HPDE6-E6E7 (cell line): Measurements from ENCODE around the gene OR6A2.
"Not testable (repeated sequence)": the region's sequence is repeated elsewhere in the genome, so short reads cannot be mapped to it uniquely, and the experiment has no call there.

Experiments used
- DNase-seq: peaks from one replicate; pipeline ENCODE4 v3.0.0; 2011; ENCODE audit warnings: missing footprints; ENCODE audit errors: extremely low spot score

Gene OR6A2

DNA sequence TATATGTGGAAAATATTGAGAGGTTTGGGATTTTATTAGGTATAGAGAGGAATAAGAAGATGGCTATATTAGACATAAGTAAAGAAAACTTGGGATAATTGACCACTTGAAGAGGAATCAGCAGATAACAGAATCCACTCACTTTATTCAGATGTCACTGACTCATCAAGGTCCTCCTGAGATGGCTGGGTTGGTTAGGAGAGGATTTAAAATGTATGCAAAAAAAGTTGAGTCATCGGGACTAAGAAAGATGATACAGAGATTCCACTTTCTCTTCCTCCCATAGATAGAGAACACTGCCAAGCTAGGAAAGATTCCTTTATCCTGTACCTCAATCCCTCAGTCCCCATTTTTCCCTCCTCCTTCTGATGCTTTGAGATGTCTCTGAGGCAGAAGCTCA is at the start of gene OR6A2:
TSS of gene OR6A2 (minus strand) at position 288 of the 400 bp plus-strand sequence. CDS start 3,981 bp downstream, outside the sequence.
- DNase-seq, result no peak

DNA sequence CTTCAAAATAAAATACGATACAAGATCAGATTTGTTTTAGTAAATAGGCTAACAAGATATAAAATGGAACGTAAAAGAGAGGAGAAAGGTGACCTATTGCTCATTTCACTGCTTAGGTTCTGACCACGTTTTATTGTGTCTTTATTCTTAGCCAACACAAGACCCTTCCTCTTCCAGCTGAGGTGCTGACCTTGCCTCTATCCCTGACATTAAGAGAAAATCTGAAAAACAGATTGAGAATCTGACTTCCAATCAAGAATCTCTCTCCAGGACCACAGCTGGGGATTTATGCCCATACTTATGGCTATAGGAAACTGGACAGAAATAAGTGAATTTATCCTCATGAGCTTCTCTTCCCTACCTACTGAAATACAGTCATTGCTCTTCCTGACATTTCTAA is 45.9 kb upstream of the OR6A2 start, which contains the start of gene OR10A5:
TSS of gene OR10A5 (plus strand) at position 301 of the 400 bp plus-strand sequence. CDS start at position 301, 0 bp downstream.
- DNase-seq, result no peak

DNA sequence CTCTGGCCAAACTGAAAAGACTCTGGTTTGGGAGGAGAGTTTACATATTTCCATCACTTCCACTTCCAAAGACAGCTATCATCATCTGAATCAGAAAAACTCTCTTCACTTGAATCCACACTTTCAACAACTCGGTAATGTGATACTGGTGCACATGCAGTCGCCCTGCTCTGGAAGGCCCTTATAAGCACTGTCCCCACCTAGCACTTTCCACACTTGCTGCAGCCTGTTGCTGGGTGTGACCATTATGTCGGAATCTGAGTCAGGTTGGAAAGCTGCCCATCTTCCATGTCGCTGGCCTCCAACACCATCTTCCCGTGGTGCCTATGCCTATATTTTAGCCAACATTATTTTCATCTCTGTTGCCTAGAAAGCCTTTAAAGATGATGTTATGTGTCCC is 44.9 kb upstream of the OR6A2 start:
- no peak for DNase-seq

- DNase-seq, result no peak
Observed at GRCh38 chr11:6843670-6844069, 44.2 kb upstream of the OR6A2 start.

GRCh38 chr11:6841694-6842093 is 42.2 kb upstream of the OR6A2 start:
- no peak for DNase-seq

- no peak for DNase-seq
Observed at GRCh38 chr11:6834021-6834420, 34.5 kb upstream of the OR6A2 start.

DNA sequence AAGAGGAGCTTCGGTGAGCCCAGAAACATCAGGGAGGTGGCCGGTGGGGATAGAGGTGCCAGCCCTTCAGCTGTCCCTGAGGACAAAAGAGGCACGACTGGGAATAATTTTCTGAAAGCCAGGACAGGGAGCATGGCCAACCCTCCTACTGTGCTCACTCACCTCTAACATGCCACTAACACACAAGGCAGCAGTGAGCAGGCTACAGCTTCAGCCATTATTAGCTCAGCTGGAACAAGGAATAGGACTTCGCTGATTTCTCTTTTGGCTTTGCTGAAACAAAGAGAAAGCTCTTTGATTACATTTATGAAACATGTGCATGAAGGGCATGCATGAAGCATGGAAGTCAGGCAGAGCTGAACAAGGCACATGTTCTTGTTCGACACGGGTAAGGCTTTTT is 33.9 kb upstream of the OR6A2 start:
- no peak for DNase-seq

DNA sequence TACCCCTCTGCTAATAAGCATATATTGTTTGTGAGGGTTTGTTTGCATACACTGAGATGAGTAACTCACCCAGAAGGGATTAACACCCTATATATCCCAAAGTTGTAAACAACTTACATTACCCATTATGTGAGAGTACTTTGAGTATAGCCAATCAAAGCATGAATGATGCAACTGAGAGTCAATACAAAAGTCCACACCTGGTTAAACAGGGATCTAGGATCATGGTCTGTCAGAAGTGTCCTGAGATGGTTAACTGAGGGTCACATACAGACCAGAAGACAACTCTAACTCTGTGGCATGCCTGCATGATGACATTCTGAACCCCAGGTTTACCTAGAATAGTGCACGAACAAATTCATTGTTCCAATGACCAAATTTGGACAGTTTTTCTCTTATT is 28.6 kb upstream of the OR6A2 start:
- DNase-seq, result no peak

DNA sequence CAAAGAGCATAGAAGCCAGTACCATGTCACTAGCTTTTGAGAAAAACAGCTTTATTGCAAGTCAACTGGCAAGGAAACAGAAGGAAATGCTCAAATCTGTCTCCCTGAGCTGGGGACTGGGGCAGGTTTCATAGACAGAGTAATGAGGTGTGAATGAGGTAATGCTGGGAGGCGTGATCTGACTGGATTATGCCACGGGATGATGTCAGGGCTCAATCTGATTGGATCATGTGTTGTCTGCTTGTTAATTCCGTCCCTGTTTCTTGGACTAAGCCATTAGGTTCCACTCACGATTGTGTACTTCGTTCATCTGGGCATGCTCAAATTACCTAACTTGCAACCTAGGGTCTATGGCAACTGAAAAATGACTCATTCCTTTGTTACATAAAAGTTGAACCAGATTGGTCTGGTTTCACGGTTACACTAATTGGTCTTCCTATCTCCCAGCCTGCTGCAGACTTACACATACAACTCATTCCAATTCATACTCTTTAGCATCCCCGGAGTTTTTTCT is 25.8 kb upstream of the OR6A2 start:
- no peak for DNase-seq

- no peak for DNase-seq
Observed at GRCh38 chr11:6824136-6824823, 24.8 kb upstream of the OR6A2 start.

DNA sequence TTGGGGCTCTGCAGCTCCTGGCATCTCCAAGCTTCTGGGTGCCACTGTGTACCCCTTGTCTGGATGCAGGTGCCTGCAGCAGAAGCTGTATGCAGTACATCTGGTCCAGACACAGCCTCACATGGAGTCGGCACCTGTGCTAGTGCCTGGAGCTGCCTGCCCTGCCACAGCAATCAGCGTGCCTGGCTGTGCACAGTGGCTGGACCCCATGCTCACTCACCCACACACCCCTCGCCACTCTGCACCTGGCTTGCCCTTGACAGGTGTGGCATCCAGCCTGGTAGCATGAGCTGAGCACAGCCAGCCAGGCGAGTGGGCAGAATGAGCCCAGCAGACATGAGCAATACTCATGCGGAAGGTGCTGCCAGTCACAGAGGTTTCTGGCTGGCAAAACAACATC is 19.5 kb upstream of the OR6A2 start:
- DNase-seq, result no peak

DNA sequence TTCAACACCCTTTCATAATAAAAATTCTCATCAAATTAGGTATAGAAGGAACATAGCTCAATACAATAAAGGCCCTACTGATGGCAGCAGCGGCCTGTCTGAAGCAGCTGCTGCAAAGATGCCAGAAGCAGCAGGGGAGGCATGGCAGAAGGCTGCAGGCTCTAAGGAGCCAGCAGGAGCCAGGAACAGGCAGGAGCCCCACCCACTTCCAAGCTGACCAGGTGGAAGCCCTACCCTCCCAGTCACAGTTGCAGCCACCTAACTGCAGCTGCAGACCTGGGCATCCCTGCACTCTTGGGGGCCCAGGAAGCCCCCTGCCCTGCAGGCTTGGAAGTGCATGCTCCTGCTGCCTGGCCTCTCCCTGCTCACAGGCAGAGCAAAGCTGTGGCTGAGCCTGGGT is 18.2 kb upstream of the OR6A2 start:
- no peak for DNase-seq

DNA sequence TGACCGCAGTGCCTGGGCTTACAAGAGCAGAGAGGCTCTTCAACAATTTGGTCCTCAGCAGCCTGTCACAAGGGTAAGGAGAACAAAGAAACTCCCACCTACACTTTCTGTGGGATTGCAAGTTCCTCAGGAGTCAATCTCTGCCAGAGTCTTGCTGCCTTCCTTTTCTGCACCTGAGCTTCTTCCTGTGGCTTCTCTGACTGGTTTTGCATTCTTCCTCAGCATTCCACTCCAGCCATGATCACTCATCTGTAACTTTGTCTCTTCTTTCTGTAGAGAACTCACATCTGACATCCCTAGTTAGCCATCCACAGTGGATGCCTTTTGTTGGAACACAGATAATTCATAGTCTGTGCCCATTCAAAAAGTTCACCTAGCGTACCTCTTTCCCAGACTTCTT is 14.2 kb upstream of the OR6A2 start:
- DNase-seq, result no peak

- peak; percentile 17 for DNase-seq
Observed at GRCh38 chr11:6812390-6813005, 13.0 kb upstream of the OR6A2 start.

DNA sequence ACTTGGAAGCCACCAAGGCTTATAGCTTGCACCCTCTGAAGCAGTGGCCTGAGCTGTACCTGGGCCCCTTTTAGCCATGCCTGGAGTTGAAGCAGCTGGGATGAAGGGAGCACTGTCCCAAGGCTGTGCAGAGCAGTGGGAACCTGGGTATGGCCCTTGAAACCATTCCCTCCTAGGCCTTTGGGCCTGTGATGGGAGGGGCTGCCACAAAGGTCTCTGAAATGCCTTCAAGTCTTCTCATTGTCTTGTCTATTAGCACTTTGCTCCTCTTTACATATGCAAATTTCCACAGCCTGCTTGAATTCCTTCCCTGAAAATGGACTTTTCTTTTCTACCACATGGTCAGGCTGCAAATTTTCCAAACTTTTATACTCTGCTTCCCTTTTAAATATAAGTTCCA is 1.6 kb upstream of the OR6A2 start:
- DNase-seq, result not testable (repeated sequence)

GRCh38 chr11:6794639-6795038 is 4.8 kb downstream of the OR6A2 start:
- DNase-seq, result no peak

DNA sequence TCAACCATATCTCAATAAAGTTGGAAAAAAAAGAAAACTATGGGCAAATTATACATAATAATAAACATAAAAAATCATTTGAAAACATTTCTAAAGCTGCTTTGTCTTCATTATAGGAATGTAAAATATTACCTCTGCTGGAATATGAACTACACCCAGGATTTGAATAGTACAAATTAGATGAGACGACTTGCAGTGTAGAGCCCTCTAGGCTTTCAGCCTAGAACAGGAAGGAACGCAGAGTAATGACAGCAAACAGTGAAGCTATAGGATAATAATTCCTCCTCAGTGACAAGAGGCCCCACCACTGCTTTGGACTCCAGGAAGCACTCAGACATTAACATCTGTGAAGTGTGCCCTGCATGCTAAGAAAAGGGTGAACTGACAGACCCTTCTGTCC is 8.9 kb downstream of the OR6A2 start:
- no peak for DNase-seq

DNA sequence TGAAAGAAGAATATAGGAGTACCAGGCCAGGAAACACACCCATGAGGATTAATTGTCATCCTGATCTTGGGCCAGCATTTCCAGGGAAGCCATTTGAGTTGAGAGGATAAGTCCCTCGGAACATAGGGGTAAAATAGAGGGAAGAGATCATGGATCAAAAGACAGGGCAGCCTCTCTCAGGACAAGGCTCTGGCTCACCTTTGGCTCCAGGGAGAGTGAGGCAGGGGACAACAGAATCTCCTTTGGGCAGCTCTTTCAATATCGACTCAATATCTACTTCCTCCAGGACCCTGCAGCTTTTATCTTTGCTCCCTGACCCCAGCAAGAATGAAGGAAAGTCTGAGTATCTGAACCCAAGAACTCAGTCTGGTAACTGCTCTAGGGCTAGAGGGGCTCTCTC is 16.8 kb downstream of the OR6A2 start, which contains the start of gene OR2AG1:
TSS of gene OR2AG1 (plus strand) at position 301 of the 400 bp plus-strand sequence. CDS start 2,018 bp downstream, outside the sequence.
- DNase-seq, result no peak

DNA sequence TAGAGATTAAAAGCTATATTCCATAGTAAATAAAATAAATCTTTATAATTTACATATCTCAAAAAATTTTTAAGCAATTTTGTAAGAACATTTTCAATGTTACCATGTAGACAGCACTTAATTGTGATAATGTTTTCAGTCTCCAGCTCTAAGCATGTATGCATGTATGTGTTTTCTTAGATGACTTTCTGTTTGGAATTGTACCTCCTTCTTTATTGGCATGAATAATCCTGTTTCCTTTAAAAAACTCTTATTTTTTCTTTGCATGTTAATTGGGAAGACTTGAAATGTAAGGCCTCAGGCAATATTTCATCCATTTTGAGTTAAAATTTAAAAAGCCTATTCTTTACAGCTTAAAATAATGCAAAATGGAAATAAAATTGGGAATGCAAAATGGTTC is 18.7 kb downstream of the OR6A2 start:
- DNase-seq, result no peak

GRCh38 chr11:6778518-6778917 is 21.0 kb downstream of the OR6A2 start:
- DNase-seq, result no peak

GRCh38 chr11:6771926-6772893 is 27.3 kb downstream of the OR6A2 start, which contains the start of gene OR2AG2:
Gene OR2AG2 (minus strand): TSS chr11:6771976. CDS start chr11:6768957, 3,019 bp downstream.
- no peak for DNase-seq
